T-cell (primary cell): ENCODE data around the gene MALL. TPM values are rescaled to one million over a fixed set of nuclear protein-coding genes. Genes with fewer than 3 reads are reported as not detected.

Source experiments
- ATAC-seq, 4 experiments: fragments of 200-7000 bp in 3 of 4; fragments of 150-1000 bp in 1 of 4; cut with Tn5 transposase; replicated peaks in 1 of 4; 1 replicate in 3 of 4; 2 replicates in 1 of 4; pipeline ENCODE4 v1.10.0; 2021; ENCODE audit warnings: moderate library complexity in 3 of 4, mild to moderate bottlenecking in 2 of 4, moderate number of reproducible peaks in 1 of 4
- CTCF ChIA-PET, 2 donors: fragments of 300-600 bp; sonication (Branson Sonifier 250); formaldehyde crosslinking; loops; one replicate each; lab custom pipeline; 2022; ENCODE audit warnings: antibody characterized with exemption in 2 of 2; lab: Charles Lee
- POLR2A ChIA-PET, 2 donors: fragments of 300-600 bp; sonication (Branson Sonifier 250); formaldehyde crosslinking; loops; one replicate each; lab custom pipeline; 2022; ENCODE audit warnings: antibody characterized with exemption in 2 of 2; lab: Charles Lee
- DNase-seq, 35 experiments: peaks; one replicate each; pipeline versions ENCODE4 v3.0.0 to v3.0.0-alpha.2; 2013 to 2023
- H3K27ac ChIP-seq: one replicate; pipeline ENCODE4 v1.5.1; 2013; ENCODE audit warnings: low read length
- H3K27me3 ChIP-seq, 2 experiments: replicated peaks in 1 of 2; 1 replicate in 1 of 2; 2 replicates in 1 of 2; pipeline versions ENCODE4 v1.6.1 to v1.7.0; 2013; ENCODE audit warnings: low read length in 1 of 2, mixed read lengths in 1 of 2; ENCODE audit not compliant: control insufficient read depth in 2 of 2, insufficient read depth in 2 of 2; ENCODE audit errors: extremely low read depth in 1 of 2
- H3K36me3 ChIP-seq, 2 donors: 1 replicate in 1 of 2; 2 replicates in 1 of 2; pipeline versions ENCODE4 v1.6.1 to v1.7.0; 2013; ENCODE audit warnings: low read length in 1 of 2; ENCODE audit not compliant: control insufficient read depth in 2 of 2, insufficient read depth in 1 of 2; ENCODE audit errors: extremely low read depth in 1 of 2
- H3K4me1 ChIP-seq, 2 experiments: 1 replicate in 1 of 2; 2 replicates in 1 of 2; pipeline versions ENCODE4 v1.6.1 to v1.7.0; 2013; ENCODE audit warnings: low read length in 2 of 2, mixed read lengths in 1 of 2; ENCODE audit not compliant: insufficient read depth in 2 of 2, control insufficient read depth in 1 of 2; ENCODE audit errors: extremely low read depth in 1 of 2
- H3K4me3 ChIP-seq, 2 donors: 1 replicate in 1 of 2; 2 replicates in 1 of 2; pipeline versions ENCODE4 v1.5.1 to v1.7.0; 2013; ENCODE audit warnings: mild to moderate bottlenecking in 2 of 2, low read length in 1 of 2, moderate library complexity in 1 of 2; ENCODE audit not compliant: control insufficient read depth in 1 of 2; ENCODE audit errors: extremely low read depth in 1 of 2
- H3K9me3 ChIP-seq: 2 replicates; pipeline ENCODE4 v1.7.0; 2013
- H3K27ac Mint-ChIP-seq, 2 donors: one replicate each; pipeline ENCODE4 v1.8.0; 2020 to 2021; ENCODE audit warnings: mild to moderate bottlenecking in 2 of 2, mixed read lengths in 2 of 2
- H3K27me3 Mint-ChIP-seq, 2 donors: one replicate each; pipeline ENCODE4 v1.8.0; 2021 to 2022; ENCODE audit warnings: mixed read lengths in 2 of 2
- H3K36me3 Mint-ChIP-seq: one replicate; pipeline ENCODE4 v1.8.0; 2021; ENCODE audit warnings: mixed read lengths
- H3K4me1 Mint-ChIP-seq, 3 donors: one replicate each; pipeline ENCODE4 v1.8.0; 2020 to 2022; ENCODE audit warnings: mixed read lengths in 3 of 3, mild to moderate bottlenecking in 1 of 3
- H3K4me3 Mint-ChIP-seq, 3 donors: one replicate each; pipeline ENCODE4 v1.8.0; 2020 to 2022; ENCODE audit warnings: mild to moderate bottlenecking in 3 of 3, mixed read lengths in 3 of 3, moderate library complexity in 3 of 3
- H3K9me3 Mint-ChIP-seq, 3 donors: one replicate each; pipeline ENCODE4 v1.8.0; 2020 to 2022; ENCODE audit warnings: mixed read lengths in 3 of 3
- WGBS: methylation state at CpG from one replicate; pipeline ENCODE4 v1.1.5; 2013; ENCODE audit warnings: missing lambda C conversion rate; ENCODE audit not compliant: insufficient coverage; 5-methylcytosine and 5-hydroxymethylcytosine counted together
- total RNA-seq, 35 experiments: library from RNA in 6 of 35; stranded (reverse) in 6 of 35; fragments of 120-200 nt in 1 of 35; gene quantifications; one replicate each; pipeline versions ENCODE4 v1.2.1 to v1.2.4 and lab custom pipeline; 2013 to 2026

The MALL gene
- total RNA-seq, 5 donors from 2014 or later (not counting 1 experiment from before 2014, with no cell fraction given): 0.39 to 0.57 (median 0.53) TPM; not detected in 2

GRCh38 chr2:110149330-110150220, 34.0 kb upstream of the MALL start:
- ChIA-PET CTCF (interaction anchor here in 1 of 2 donors (0.7 kb wide), 1 partner anchor 13 kb away, joined by 3 read pairs; no protein-coding TSS in a partner anchor), POLR2A (no interaction called here)
- Mint-ChIP-seq H3K4me1 (no peaks in the 10 kb centered on the region), H3K27ac (no peak overlapping the region), H3K27me3 (peaks cover 0 to 5% of the 10 kb centered on the region in 2 donors), H3K36me3 (peaks cover 6% of the 10 kb centered on the region), H3K4me3 (no peak overlapping the region), H3K9me3 (peaks cover 0 to 18% (median 6%) of the 10 kb centered on the region in 3 donors)
- Histone ChIP-seq H3K27ac (no peak overlapping the region), H3K36me3 (no peaks in the 10 kb centered on the region), H3K9me3 (no peaks in the 10 kb centered on the region), H3K4me1 (no peaks in the 10 kb centered on the region), H3K4me3 (no peak overlapping the region), H3K27me3 (no peaks in the 10 kb centered on the region)
- DNase-seq (no peak), ATAC-seq (no peak)
- WGBS: no CpG with 5 or more reads among the region's 6 CpGs

- WGBS: no CpG with 5 or more reads among the region's 2 CpGs
Observed at GRCh38 chr2:110146945-110147332, 31.3 kb upstream of the MALL start.

GRCh38 chr2:110146183-110146944, 30.7 kb upstream of the MALL start:
- no peaks in the 10 kb centered on the region for H3K36me3 Mint-ChIP-seq
- ChIA-PET CTCF (no interaction called here), POLR2A (no interaction called here)
- H3K4me1 Mint-ChIP-seq: no peaks in the 10 kb centered on the region
- H3K4me1 ChIP-seq: no peaks in the 10 kb centered on the region
- H3K27me3 ChIP-seq: no peaks in the 10 kb centered on the region
- 100% methylated on average over 1 of the region's 2 CpGs for WGBS
- H3K4me3 ChIP-seq: no peak overlapping the region
- no peaks in the 10 kb centered on the region for H3K36me3 ChIP-seq
- ATAC-seq (no peak), DNase-seq (no peak)
- H3K27ac ChIP-seq: no peak overlapping the region
- no peaks in the 10 kb centered on the region for H3K9me3 ChIP-seq
- H3K27me3 Mint-ChIP-seq: peaks cover 0 to 5% of the 10 kb centered on the region in 2 donors
- no peak overlapping the region for H3K27ac Mint-ChIP-seq
- H3K4me3 Mint-ChIP-seq: no peak overlapping the region
- H3K9me3 Mint-ChIP-seq: peaks cover 0 to 4% (median 0%) of the 10 kb centered on the region in 3 donors

More at GRCh38 chr2:110146945-110147332, 31.3 kb upstream of the MALL start:
- H3K9me3 ChIP-seq: no peaks in the 10 kb centered on the region
- DNase-seq (no peak), ATAC-seq (no peak)
- H3K36me3 ChIP-seq: no peaks in the 10 kb centered on the region
- Mint-ChIP-seq H3K4me1 (no peaks in the 10 kb centered on the region), H3K9me3 (peaks cover 0 to 4% (median 0%) of the 10 kb centered on the region in 3 donors), H3K27me3 (peaks cover 0 to 5% of the 10 kb centered on the region in 2 donors), H3K36me3 (no peaks in the 10 kb centered on the region), H3K27ac (no peak overlapping the region), H3K4me3 (no peak overlapping the region)
- CTCF ChIA-PET: no interaction called here
- no peaks in the 10 kb centered on the region for H3K27me3 ChIP-seq
- POLR2A ChIA-PET: no interaction called here
- no peaks in the 10 kb centered on the region for H3K4me1 ChIP-seq
- H3K4me3 ChIP-seq: no peak overlapping the region
- H3K27ac ChIP-seq: no peak overlapping the region

GRCh38 chr2:110143982-110144381, 28.4 kb upstream of the MALL start:
- Histone ChIP-seq H3K27ac (no peak overlapping the region), H3K9me3 (no peaks in the 10 kb centered on the region), H3K36me3 (no peaks in the 10 kb centered on the region), H3K4me1 (no peaks in the 10 kb centered on the region), H3K4me3 (no peak overlapping the region), H3K27me3 (peaks cover 0 to 6% of the 10 kb centered on the region in 2 experiments)
- POLR2A ChIA-PET: no interaction called here
- no peaks in the 10 kb centered on the region for H3K4me1 Mint-ChIP-seq
- H3K27me3 Mint-ChIP-seq: peaks cover 0 to 3% of the 10 kb centered on the region in 2 donors
- ATAC-seq (no peak), DNase-seq (no peak)
- no peaks in the 10 kb centered on the region for H3K36me3 Mint-ChIP-seq
- H3K27ac Mint-ChIP-seq: no peak overlapping the region
- CTCF ChIA-PET: no interaction called here
- peaks cover 0 to 4% (median 0%) of the 10 kb centered on the region in 3 donors for H3K9me3 Mint-ChIP-seq
- no peak overlapping the region for H3K4me3 Mint-ChIP-seq

- H3K4me1 Mint-ChIP-seq: no peaks in the 10 kb centered on the region
- no peaks in the 10 kb centered on the region for H3K9me3 ChIP-seq
- H3K4me3 Mint-ChIP-seq: no peak overlapping the region
- H3K27me3 Mint-ChIP-seq: no peaks in the 10 kb centered on the region
- WGBS: no CpG with 5 or more reads among the region's 1 CpG
- no peak overlapping the region for H3K27ac ChIP-seq
- POLR2A ChIA-PET: no interaction called here
- ATAC-seq: no peak
- peaks cover 0 to 9% of the 10 kb centered on the region in 2 experiments for H3K27me3 ChIP-seq
- no peaks in the 10 kb centered on the region for H3K9me3 Mint-ChIP-seq
- no peaks in the 10 kb centered on the region for H3K36me3 ChIP-seq
- H3K4me1 ChIP-seq: no peaks in the 10 kb centered on the region
- H3K27ac Mint-ChIP-seq: no peak overlapping the region
- CTCF ChIA-PET: no interaction called here
- no peaks in the 10 kb centered on the region for H3K36me3 Mint-ChIP-seq
- no peak overlapping the region for H3K4me3 ChIP-seq
- DNase-seq: no peak
Observed at GRCh38 chr2:110140401-110140800, 24.8 kb upstream of the MALL start.

GRCh38 chr2:110134025-110134424, 18.4 kb upstream of the MALL start:
- Mint-ChIP-seq H3K27ac (no peak overlapping the region), H3K4me1 (no peaks in the 10 kb centered on the region), H3K4me3 (no peak overlapping the region), H3K27me3 (peaks cover 0 to 2% of the 10 kb centered on the region in 2 donors), H3K9me3 (peaks cover 0 to 23% (median 21%) of the 10 kb centered on the region in 3 donors), H3K36me3 (peaks cover 14% of the 10 kb centered on the region)
- H3K27me3 ChIP-seq: peaks cover 0 to 5% of the 10 kb centered on the region in 2 experiments
- peaks cover 2% of the 10 kb centered on the region for H3K9me3 ChIP-seq
- H3K4me3 ChIP-seq: no peak overlapping the region
- CTCF ChIA-PET: no interaction called here
- POLR2A ChIA-PET: no interaction called here
- DNase-seq (no peak), ATAC-seq (no peak)
- no peaks in the 10 kb centered on the region for H3K4me1 ChIP-seq
- no peaks in the 10 kb centered on the region for H3K36me3 ChIP-seq
- no peak overlapping the region for H3K27ac ChIP-seq
